H9 (cell line): ENCODE data around the gene ADSS1. TPM values are rescaled to one million over a fixed set of nuclear protein-coding genes. Genes with fewer than 3 reads are reported as not detected.
A peak's percentile ranks its signal among the peaks of the same experiment; 100 is the strongest.

Experiments used
- DNase-seq: peaks from one replicate; pipeline ENCODE4 v3.0.0-alpha.2; 2017
- H2AFZ ChIP-seq: one replicate; pipeline ENCODE4 v1.6.1; 2013; ENCODE audit warnings: mild to moderate bottlenecking, low read length, control low read depth, moderate library complexity
- H2AK5ac ChIP-seq: 2 replicates; pipeline ENCODE4 v1.6.1; 2013; ENCODE audit warnings: low read length, control low read depth, mixed read lengths; ENCODE audit not compliant: insufficient read length
- H2BK120ac ChIP-seq: one replicate; pipeline ENCODE4 v1.6.1; 2013; ENCODE audit warnings: low read depth, mild to moderate bottlenecking, low read length, control low read depth, inconsistent platforms; ENCODE audit not compliant: poor library complexity, severe bottlenecking
- H2BK12ac ChIP-seq: 2 replicates; pipeline ENCODE4 v1.6.1; 2013; ENCODE audit warnings: low read length, control low read depth, mixed read lengths, low read depth; ENCODE audit not compliant: insufficient read length
- H2BK15ac ChIP-seq: 2 replicates; pipeline ENCODE4 v1.6.1; 2013; ENCODE audit warnings: low read depth, low read length, control low read depth
- H2BK20ac ChIP-seq: one replicate; pipeline ENCODE4 v1.6.1; 2013; ENCODE audit warnings: low read depth, mild to moderate bottlenecking, low read length, control low read depth, inconsistent platforms; ENCODE audit not compliant: poor library complexity, severe bottlenecking
- H2BK5ac ChIP-seq: 2 replicates; pipeline ENCODE4 v1.6.1; 2013; ENCODE audit warnings: low read length, control low read depth, mixed read lengths; ENCODE audit not compliant: insufficient read length
- H3K14ac ChIP-seq: 2 replicates; pipeline ENCODE4 v1.6.1; 2013; ENCODE audit warnings: low read length, control low read depth; ENCODE audit not compliant: insufficient read depth
- H3K18ac ChIP-seq: 2 replicates; pipeline ENCODE4 v1.6.1; 2013; ENCODE audit warnings: low read depth, mild to moderate bottlenecking, mixed read lengths, low read length, control low read depth; ENCODE audit not compliant: insufficient read length
- H3K23ac ChIP-seq: 2 replicates; pipeline ENCODE4 v1.6.1; 2013; ENCODE audit warnings: low read length, control low read depth, mixed read lengths, low read depth; ENCODE audit not compliant: insufficient read length
- H3K23me2 ChIP-seq: 2 replicates; pipeline ENCODE4 v1.6.1; 2013; ENCODE audit warnings: low read depth, mild to moderate bottlenecking, mixed read lengths, low read length, control low read depth; ENCODE audit not compliant: insufficient read length, poor library complexity, severe bottlenecking
- H3K27ac ChIP-seq: 2 replicates; pipeline ENCODE4 v1.5.1; 2013; ENCODE audit warnings: low read length, control low read depth, mixed read lengths, low read depth; ENCODE audit not compliant: insufficient read length
- H3K27me3 ChIP-seq: 2 replicates; pipeline ENCODE4 v1.6.1; 2013; ENCODE audit warnings: low read length, control low read depth, inconsistent platforms; ENCODE audit not compliant: insufficient read depth
- H3K4ac ChIP-seq: 2 replicates; pipeline ENCODE4 v1.6.1; 2013; ENCODE audit warnings: low read depth, mild to moderate bottlenecking, control low read depth, inconsistent platforms, low read length, moderate library complexity
- H3K4me1 ChIP-seq: 2 replicates; pipeline ENCODE4 v1.6.1; 2013; ENCODE audit warnings: low read length, control low read depth, inconsistent platforms; ENCODE audit not compliant: insufficient read depth
- H3K4me2 ChIP-seq: 2 replicates; pipeline ENCODE4 v1.6.1; 2013; ENCODE audit warnings: low read length, control low read depth, mixed read lengths; ENCODE audit not compliant: insufficient read length, insufficient read depth
- H3K56ac ChIP-seq: 2 replicates; pipeline ENCODE4 v1.6.1; 2013; ENCODE audit warnings: low read depth, mild to moderate bottlenecking, mixed read lengths, low read length, control low read depth; ENCODE audit not compliant: insufficient read length
- H3K79me1 ChIP-seq: 2 replicates; pipeline ENCODE4 v1.6.1; 2013; ENCODE audit warnings: low read depth, mild to moderate bottlenecking, moderate library complexity, low read length, control low read depth, inconsistent platforms; ENCODE audit not compliant: insufficient read depth, poor library complexity, severe bottlenecking
- H3K79me2 ChIP-seq: 2 replicates; pipeline ENCODE4 v1.6.1; 2013; ENCODE audit warnings: low read length, control low read depth, inconsistent platforms; ENCODE audit not compliant: insufficient read depth
- H3K9ac ChIP-seq: 2 replicates; pipeline ENCODE4 v1.6.1; 2013; ENCODE audit warnings: low read length, control low read depth, mixed read lengths; ENCODE audit not compliant: insufficient read length; ENCODE audit errors: extremely low read depth
- H3K9me3 ChIP-seq: one replicate; pipeline ENCODE4 v1.6.1; 2013; ENCODE audit warnings: low read depth, low read length, inconsistent platforms; ENCODE audit not compliant: control insufficient read depth
- H3T11ph ChIP-seq: one replicate; pipeline ENCODE4 v1.6.1; 2013; ENCODE audit warnings: mild to moderate bottlenecking, low read length, control low read depth, inconsistent platforms
- H4K20me1 ChIP-seq: one replicate; pipeline ENCODE4 v1.6.1; 2013; ENCODE audit not compliant: control insufficient read depth, insufficient read length, insufficient read depth
- H4K5ac ChIP-seq: 2 replicates; pipeline ENCODE4 v1.6.1; 2013; ENCODE audit warnings: low read depth, mild to moderate bottlenecking, mixed read lengths, low read length, control low read depth; ENCODE audit not compliant: insufficient read length
- H4K8ac ChIP-seq: replicated peaks from 2 replicates; pipeline ENCODE4 v1.6.1; 2013; ENCODE audit warnings: low read length, control low read depth, mixed read lengths, low read depth; ENCODE audit not compliant: insufficient read length
- H4K91ac ChIP-seq: 2 replicates; pipeline ENCODE4 v1.6.1; 2013; ENCODE audit warnings: low read depth, mild to moderate bottlenecking, moderate library complexity, mixed read lengths, low read length, control low read depth; ENCODE audit not compliant: insufficient read length
- H3K27ac Mint-ChIP-seq, 3 experiments: 2 replicates in 2 of 3; 3 replicates in 1 of 3; pipeline ENCODE4 v1.8.0; 2020 to 2021; ENCODE audit warnings: mixed read lengths in 3 of 3, mild to moderate bottlenecking in 1 of 3, moderate library complexity in 1 of 3
- H3K27me3 Mint-ChIP-seq: 2 replicates; pipeline ENCODE4 v1.8.0; 2021; ENCODE audit warnings: low read depth, mild to moderate bottlenecking, moderate library complexity, mixed read lengths
- H3K36me3 Mint-ChIP-seq, 3 experiments: 2 replicates in 2 of 3; 3 replicates in 1 of 3; pipeline ENCODE4 v1.8.0; 2020 to 2021; ENCODE audit warnings: low read depth in 3 of 3, mixed read lengths in 3 of 3; ENCODE audit not compliant: insufficient read depth in 1 of 3
- H3K4me1 Mint-ChIP-seq, 2 experiments: 2 replicates each; pipeline ENCODE4 v1.8.0; 2020; ENCODE audit warnings: mixed read lengths in 2 of 2
- H3K4me3 Mint-ChIP-seq, 2 experiments: 2 replicates in 1 of 2; 3 replicates in 1 of 2; pipeline ENCODE4 v1.8.0; 2020 to 2021; ENCODE audit warnings: mild to moderate bottlenecking in 2 of 2, mixed read lengths in 2 of 2, moderate library complexity in 1 of 2
- H3K9me3 Mint-ChIP-seq, 2 experiments: 2 replicates in 1 of 2; 3 replicates in 1 of 2; pipeline ENCODE4 v1.8.0; 2020; ENCODE audit warnings: mild to moderate bottlenecking in 2 of 2, mixed read lengths in 2 of 2, moderate library complexity in 1 of 2
- CTCF ChIP-seq: fragments of 200-600 bp; sonication (generic); conservative IDR thresholded peaks from 3 replicates; pipeline ENCODE4 v1.8.0; 2021; ENCODE audit warnings: antibody characterized with exemption, mild to moderate bottlenecking
- WGBS: extraction: QIAGEN DNeasy Blood & Tissue Kit; methylation state at CpG from one replicate; pipeline ENCODE4 v1.1.7; 2013; ENCODE audit warnings: missing lambda C conversion rate, low lambda C conversion rate, mixed read lengths; ENCODE audit not compliant: insufficient read length; ENCODE audit errors: extremely low coverage; 5-methylcytosine and 5-hydroxymethylcytosine counted together
- total RNA-seq: library from RNA; stranded (reverse); gene quantifications from 2 replicates; pipeline ENCODE4 v1.2.1, GENCODE V29; 2021

Gene ADSS1
- total RNA-seq, 1 experiment from 2014 or later, result 8.5 TPM

- no CpG with 5 or more reads among the region's 10 CpGs for WGBS
- Histone ChIP-seq H3K18ac (no peak overlapping the region), H2BK20ac (no peak overlapping the region), H3K9me3 (no peaks in the 10 kb centered on the region), H2AK5ac (no peak overlapping the region), H2BK15ac (no peak overlapping the region), H2BK5ac (no peak overlapping the region), H4K8ac (no peak overlapping the region), H3K14ac (no peak overlapping the region), H3K79me1 (no peaks in the 10 kb centered on the region), H2BK120ac (no peak overlapping the region), H4K91ac (no peak overlapping the region), H3K4me1 (no peaks in the 10 kb centered on the region), H3K27ac (no peak overlapping the region), H3K4me2 (no peak overlapping the region), H3K23ac (no peak overlapping the region), H3K4ac (no peak overlapping the region), H2AFZ (no peak overlapping the region), H3K27me3 (no peaks in the 10 kb centered on the region), H3K79me2 (no peaks in the 10 kb centered on the region), H3K56ac (no peak overlapping the region), H2BK12ac (no peak overlapping the region), H4K20me1 (peaks cover 3% of the 10 kb centered on the region), H3K9ac (no peak overlapping the region), H4K5ac (no peak overlapping the region), H3K23me2 (no peaks in the 10 kb centered on the region), H3T11ph (no peak overlapping the region)
- no peaks in the 10 kb centered on the region; a peak in 1 of 5 replicates for H3K9me3 Mint-ChIP-seq
- H3K27ac Mint-ChIP-seq, result peak overlapping the region; percentile 29 to 58 (median 57); a peak in 3 of 7 replicates
- peaks cover 3% of the 10 kb centered on the region; the same call in 1 of the 2 replicates for H3K27me3 Mint-ChIP-seq
- TF ChIP-seq CTCF, result no peak
- DNase-seq, result no peak
- H3K36me3 Mint-ChIP-seq, result peaks cover 2 to 33% (median 27%) of the 10 kb centered on the region in 3 experiments; a peak in 6 of 7 replicates
- no peak overlapping the region for H3K4me3 Mint-ChIP-seq
- H3K4me1 Mint-ChIP-seq, result 0 out of 4 replicates have a peak, but pooled peaks cover 0 to 2% of the 10 kb centered on the region in 2 experiments
Observed at GRCh38 chr14:104718147-104718546, 5.9 kb upstream of the ADSS1 start.
